H9 (cell line): ENCODE results near the gene CD46. TPM values are rescaled to one million over a fixed set of nuclear protein-coding genes. Genes with fewer than 3 reads are reported as not detected.

ENCODE experiments used
- DNase-seq: peaks from one replicate; pipeline ENCODE4 v3.0.0-alpha.2; 2017
- H2AFZ ChIP-seq: one replicate; pipeline ENCODE4 v1.6.1; 2013; ENCODE audit warnings: mild to moderate bottlenecking, low read length, control low read depth, moderate library complexity
- H2AK5ac ChIP-seq: 2 replicates; pipeline ENCODE4 v1.6.1; 2013; ENCODE audit warnings: low read length, control low read depth, mixed read lengths; ENCODE audit not compliant: insufficient read length
- H2BK120ac ChIP-seq: one replicate; pipeline ENCODE4 v1.6.1; 2013; ENCODE audit warnings: low read depth, mild to moderate bottlenecking, low read length, control low read depth, inconsistent platforms; ENCODE audit not compliant: poor library complexity, severe bottlenecking
- H2BK12ac ChIP-seq: 2 replicates; pipeline ENCODE4 v1.6.1; 2013; ENCODE audit warnings: low read length, control low read depth, mixed read lengths, low read depth; ENCODE audit not compliant: insufficient read length
- H2BK15ac ChIP-seq: 2 replicates; pipeline ENCODE4 v1.6.1; 2013; ENCODE audit warnings: low read depth, low read length, control low read depth
- H2BK20ac ChIP-seq: one replicate; pipeline ENCODE4 v1.6.1; 2013; ENCODE audit warnings: low read depth, mild to moderate bottlenecking, low read length, control low read depth, inconsistent platforms; ENCODE audit not compliant: poor library complexity, severe bottlenecking
- H2BK5ac ChIP-seq: 2 replicates; pipeline ENCODE4 v1.6.1; 2013; ENCODE audit warnings: low read length, control low read depth, mixed read lengths; ENCODE audit not compliant: insufficient read length
- H3K14ac ChIP-seq: 2 replicates; pipeline ENCODE4 v1.6.1; 2013; ENCODE audit warnings: low read length, control low read depth; ENCODE audit not compliant: insufficient read depth
- H3K18ac ChIP-seq: 2 replicates; pipeline ENCODE4 v1.6.1; 2013; ENCODE audit warnings: low read depth, mild to moderate bottlenecking, mixed read lengths, low read length, control low read depth; ENCODE audit not compliant: insufficient read length
- H3K23ac ChIP-seq: 2 replicates; pipeline ENCODE4 v1.6.1; 2013; ENCODE audit warnings: low read length, control low read depth, mixed read lengths, low read depth; ENCODE audit not compliant: insufficient read length
- H3K23me2 ChIP-seq: 2 replicates; pipeline ENCODE4 v1.6.1; 2013; ENCODE audit warnings: low read depth, mild to moderate bottlenecking, mixed read lengths, low read length, control low read depth; ENCODE audit not compliant: insufficient read length, poor library complexity, severe bottlenecking
- H3K27ac ChIP-seq: 2 replicates; pipeline ENCODE4 v1.5.1; 2013; ENCODE audit warnings: low read length, control low read depth, mixed read lengths, low read depth; ENCODE audit not compliant: insufficient read length
- H3K27me3 ChIP-seq: 2 replicates; pipeline ENCODE4 v1.6.1; 2013; ENCODE audit warnings: low read length, control low read depth, inconsistent platforms; ENCODE audit not compliant: insufficient read depth
- H3K4ac ChIP-seq: 2 replicates; pipeline ENCODE4 v1.6.1; 2013; ENCODE audit warnings: low read depth, mild to moderate bottlenecking, control low read depth, inconsistent platforms, low read length, moderate library complexity
- H3K4me1 ChIP-seq: 2 replicates; pipeline ENCODE4 v1.6.1; 2013; ENCODE audit warnings: low read length, control low read depth, inconsistent platforms; ENCODE audit not compliant: insufficient read depth
- H3K4me2 ChIP-seq: 2 replicates; pipeline ENCODE4 v1.6.1; 2013; ENCODE audit warnings: low read length, control low read depth, mixed read lengths; ENCODE audit not compliant: insufficient read length, insufficient read depth
- H3K56ac ChIP-seq: 2 replicates; pipeline ENCODE4 v1.6.1; 2013; ENCODE audit warnings: low read depth, mild to moderate bottlenecking, mixed read lengths, low read length, control low read depth; ENCODE audit not compliant: insufficient read length
- H3K79me1 ChIP-seq: 2 replicates; pipeline ENCODE4 v1.6.1; 2013; ENCODE audit warnings: low read depth, mild to moderate bottlenecking, moderate library complexity, low read length, control low read depth, inconsistent platforms; ENCODE audit not compliant: insufficient read depth, poor library complexity, severe bottlenecking
- H3K79me2 ChIP-seq: 2 replicates; pipeline ENCODE4 v1.6.1; 2013; ENCODE audit warnings: low read length, control low read depth, inconsistent platforms; ENCODE audit not compliant: insufficient read depth
- H3K9ac ChIP-seq: 2 replicates; pipeline ENCODE4 v1.6.1; 2013; ENCODE audit warnings: low read length, control low read depth, mixed read lengths; ENCODE audit not compliant: insufficient read length; ENCODE audit errors: extremely low read depth
- H3K9me3 ChIP-seq: one replicate; pipeline ENCODE4 v1.6.1; 2013; ENCODE audit warnings: low read depth, low read length, inconsistent platforms; ENCODE audit not compliant: control insufficient read depth
- H3T11ph ChIP-seq: one replicate; pipeline ENCODE4 v1.6.1; 2013; ENCODE audit warnings: mild to moderate bottlenecking, low read length, control low read depth, inconsistent platforms
- H4K20me1 ChIP-seq: one replicate; pipeline ENCODE4 v1.6.1; 2013; ENCODE audit not compliant: control insufficient read depth, insufficient read length, insufficient read depth
- H4K5ac ChIP-seq: 2 replicates; pipeline ENCODE4 v1.6.1; 2013; ENCODE audit warnings: low read depth, mild to moderate bottlenecking, mixed read lengths, low read length, control low read depth; ENCODE audit not compliant: insufficient read length
- H4K8ac ChIP-seq: replicated peaks from 2 replicates; pipeline ENCODE4 v1.6.1; 2013; ENCODE audit warnings: low read length, control low read depth, mixed read lengths, low read depth; ENCODE audit not compliant: insufficient read length
- H4K91ac ChIP-seq: 2 replicates; pipeline ENCODE4 v1.6.1; 2013; ENCODE audit warnings: low read depth, mild to moderate bottlenecking, moderate library complexity, mixed read lengths, low read length, control low read depth; ENCODE audit not compliant: insufficient read length
- H3K27ac Mint-ChIP-seq, 3 experiments: 2 replicates in 2 of 3; 3 replicates in 1 of 3; pipeline ENCODE4 v1.8.0; 2020 to 2021; ENCODE audit warnings: mixed read lengths in 3 of 3, mild to moderate bottlenecking in 1 of 3, moderate library complexity in 1 of 3
- H3K27me3 Mint-ChIP-seq: 2 replicates; pipeline ENCODE4 v1.8.0; 2021; ENCODE audit warnings: low read depth, mild to moderate bottlenecking, moderate library complexity, mixed read lengths
- H3K36me3 Mint-ChIP-seq, 3 experiments: 2 replicates in 2 of 3; 3 replicates in 1 of 3; pipeline ENCODE4 v1.8.0; 2020 to 2021; ENCODE audit warnings: low read depth in 3 of 3, mixed read lengths in 3 of 3; ENCODE audit not compliant: insufficient read depth in 1 of 3
- H3K4me1 Mint-ChIP-seq, 2 experiments: 2 replicates each; pipeline ENCODE4 v1.8.0; 2020; ENCODE audit warnings: mixed read lengths in 2 of 2
- H3K4me3 Mint-ChIP-seq, 2 experiments: 2 replicates in 1 of 2; 3 replicates in 1 of 2; pipeline ENCODE4 v1.8.0; 2020 to 2021; ENCODE audit warnings: mild to moderate bottlenecking in 2 of 2, mixed read lengths in 2 of 2, moderate library complexity in 1 of 2
- H3K9me3 Mint-ChIP-seq, 2 experiments: 2 replicates in 1 of 2; 3 replicates in 1 of 2; pipeline ENCODE4 v1.8.0; 2020; ENCODE audit warnings: mild to moderate bottlenecking in 2 of 2, mixed read lengths in 2 of 2, moderate library complexity in 1 of 2
- CTCF ChIP-seq: fragments of 200-600 bp; sonication (generic); conservative IDR thresholded peaks from 3 replicates; pipeline ENCODE4 v1.8.0; 2021; ENCODE audit warnings: antibody characterized with exemption, mild to moderate bottlenecking
- WGBS: extraction: QIAGEN DNeasy Blood & Tissue Kit; methylation state at CpG from one replicate; pipeline ENCODE4 v1.1.7; 2013; ENCODE audit warnings: missing lambda C conversion rate, low lambda C conversion rate, mixed read lengths; ENCODE audit not compliant: insufficient read length; ENCODE audit errors: extremely low coverage; 5-methylcytosine and 5-hydroxymethylcytosine counted together
- total RNA-seq: library from RNA; stranded (reverse); gene quantifications from 2 replicates; pipeline ENCODE4 v1.2.1, GENCODE V29; 2021

CD46 gene
- total RNA-seq, 1 experiment from 2014 or later = 89.2 TPM

- Histone ChIP-seq H2BK20ac (no peak overlapping the region), H2BK120ac (no peak overlapping the region), H3K4ac (no peak overlapping the region), H4K20me1 (no peaks in the 10 kb centered on the region), H3K56ac (no peak overlapping the region), H3K9ac (no peak overlapping the region), H2AFZ (no peak overlapping the region), H3K79me1 (no peaks in the 10 kb centered on the region), H3K4me1 (no peaks in the 10 kb centered on the region), H3K79me2 (no peaks in the 10 kb centered on the region), H3T11ph (no peak overlapping the region), H2AK5ac (no peak overlapping the region), H2BK5ac (no peak overlapping the region), H3K18ac (no peak overlapping the region), H3K27me3 (no peaks in the 10 kb centered on the region), H3K27ac (no peak overlapping the region), H4K91ac (no peak overlapping the region), H3K9me3 (no peaks in the 10 kb centered on the region), H3K23me2 (no peaks in the 10 kb centered on the region), H2BK15ac (no peak overlapping the region), H4K8ac (no peak overlapping the region), H3K23ac (no peak overlapping the region), H2BK12ac (no peak overlapping the region), H3K14ac (no peak overlapping the region), H4K5ac (no peak overlapping the region), H3K4me2 (no peak overlapping the region)
- peak; percentile 59 for DNase-seq
- WGBS = no CpG with 5 or more reads among the region's 16 CpGs
- H3K27me3 Mint-ChIP-seq = no peaks in the 10 kb centered on the region
- H3K9me3 Mint-ChIP-seq = no peaks in the 10 kb centered on the region; a peak in 1 of 5 replicates
- H3K36me3 Mint-ChIP-seq = peaks cover 0 to 4% (median 3%) of the 10 kb centered on the region in 3 experiments; a peak in 3 of 7 replicates
- peak; percentile 56 for TF ChIP-seq CTCF
- peak overlapping the region in 2 of 3 experiments; percentile 78 to 97; a peak in 3 of 7 replicates for H3K27ac Mint-ChIP-seq
- H3K4me1 Mint-ChIP-seq = peaks cover 12 to 20% of the 10 kb centered on the region in 2 experiments
- H3K4me3 Mint-ChIP-seq = no peak overlapping the region
These were observed 60.3 kb downstream of the CD46 start for GRCh38 chr1:207811920-207812720.
